AG09319 (cell line): Measurements from ENCODE around the gene HECTD4.

ENCODE experiments used
- DNase-seq: peaks from one replicate; pipeline ENCODE4 v3.0.0-alpha.2; 2010; ENCODE audit warnings: low read depth; ENCODE audit errors: extremely low read depth
- CTCF ChIP-seq: IDR thresholded peaks from 2 replicates; pipeline ENCODE4 v1.5.1; 2011; ENCODE audit warnings: low read depth, mild to moderate bottlenecking, inconsistent platforms, low read length, moderate library complexity

HECTD4 gene

GRCh38 chr12:112180422-112180821 is 201.8 kb downstream of the HECTD4 start:
- DNase-seq = no peak
- no peak for TF ChIP-seq CTCF

- no peak for DNase-seq
- TF ChIP-seq CTCF = no peak
Observed at GRCh38 chr12:112179916-112180315, 202.3 kb downstream of the HECTD4 start.

- no peak for DNase-seq
- no peak for TF ChIP-seq CTCF
Observed at GRCh38 chr12:112179341-112179740, 202.9 kb downstream of the HECTD4 start.

GRCh38 chr12:112178796-112179195 is 203.4 kb downstream of the HECTD4 start:
- no peak for DNase-seq
- no peak for TF ChIP-seq CTCF

- no peak for TF ChIP-seq CTCF
- no peak for DNase-seq
Observed at GRCh38 chr12:112176321-112177010, 205.8 kb downstream of the HECTD4 start.

- TF ChIP-seq CTCF = no peak
Observed at GRCh38 chr12:112175361-112176155, 206.7 kb downstream of the HECTD4 start.

More at GRCh38 chr12:112175361-112176155, 206.7 kb downstream of the HECTD4 start:
- DNase-seq = no peak
